Measurements from ENCODE around the gene GLI3. TPM values are rescaled to one million over a fixed set of nuclear protein-coding genes. Genes with fewer than 3 reads are reported as not detected.

The GLI3 gene
- 15.0 TPM for total RNA-seq

DNA sequence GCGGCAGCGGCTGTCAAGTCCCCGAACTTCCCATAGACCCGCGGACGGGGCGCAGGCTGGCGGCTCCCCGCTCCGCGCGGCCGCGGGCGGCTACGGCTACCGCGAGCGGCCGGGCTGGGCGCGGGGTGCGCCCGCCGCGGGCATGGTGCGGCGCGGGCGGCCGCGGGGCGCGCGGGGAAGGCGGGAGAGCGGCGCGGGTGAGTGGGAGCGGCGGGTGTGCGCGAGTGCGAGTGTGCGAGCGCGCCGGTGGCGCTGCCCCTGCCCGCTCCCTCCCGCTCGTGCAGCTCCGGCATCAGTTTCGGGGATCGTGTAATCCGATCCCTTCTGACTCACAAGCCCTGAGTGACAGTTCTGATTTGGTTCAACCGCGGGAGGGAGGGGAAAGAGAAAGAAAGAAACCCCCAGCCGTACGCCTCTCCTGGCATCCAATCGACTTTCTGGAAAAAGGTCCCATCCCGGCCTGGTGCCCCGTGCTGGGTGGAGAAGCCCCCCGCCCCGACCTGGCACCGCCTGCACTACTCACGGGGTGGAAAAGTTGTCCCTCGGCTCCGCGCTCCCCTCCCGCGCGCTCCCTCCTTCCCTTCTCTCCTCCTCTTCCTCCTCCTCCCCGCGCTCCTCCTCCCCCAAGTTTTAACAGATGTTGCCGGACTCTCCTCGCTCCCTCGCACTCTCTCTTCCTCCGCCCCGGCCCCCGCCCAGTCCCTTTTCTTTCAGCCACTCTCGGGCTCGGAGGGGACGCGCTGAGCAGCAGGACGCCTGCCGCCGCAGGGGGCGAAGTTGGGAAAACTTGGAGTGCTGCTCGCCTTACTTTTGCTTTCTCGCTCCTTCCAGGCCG is at the start of gene GLI3:
Gene GLI3, minus strand, starts transcription at position 234 of the 835 bp plus-strand sequence. CDS start 13,956 bp downstream, outside the sequence.
- ATAC-seq = peak; percentile 74

- ATAC-seq = no peak
Measured at GRCh38 chr7:42285383-42285824, 48.4 kb upstream of the GLI3 start.

GRCh38 chr7:42283553-42283952 is 46.5 kb upstream of the GLI3 start:
- no peak for ATAC-seq

- no peak for ATAC-seq
Measured at GRCh38 chr7:42278344-42278743, 41.3 kb upstream of the GLI3 start.

GRCh38 chr7:42274053-42274452 is 37.0 kb upstream of the GLI3 start:
- no peak for ATAC-seq

DNA sequence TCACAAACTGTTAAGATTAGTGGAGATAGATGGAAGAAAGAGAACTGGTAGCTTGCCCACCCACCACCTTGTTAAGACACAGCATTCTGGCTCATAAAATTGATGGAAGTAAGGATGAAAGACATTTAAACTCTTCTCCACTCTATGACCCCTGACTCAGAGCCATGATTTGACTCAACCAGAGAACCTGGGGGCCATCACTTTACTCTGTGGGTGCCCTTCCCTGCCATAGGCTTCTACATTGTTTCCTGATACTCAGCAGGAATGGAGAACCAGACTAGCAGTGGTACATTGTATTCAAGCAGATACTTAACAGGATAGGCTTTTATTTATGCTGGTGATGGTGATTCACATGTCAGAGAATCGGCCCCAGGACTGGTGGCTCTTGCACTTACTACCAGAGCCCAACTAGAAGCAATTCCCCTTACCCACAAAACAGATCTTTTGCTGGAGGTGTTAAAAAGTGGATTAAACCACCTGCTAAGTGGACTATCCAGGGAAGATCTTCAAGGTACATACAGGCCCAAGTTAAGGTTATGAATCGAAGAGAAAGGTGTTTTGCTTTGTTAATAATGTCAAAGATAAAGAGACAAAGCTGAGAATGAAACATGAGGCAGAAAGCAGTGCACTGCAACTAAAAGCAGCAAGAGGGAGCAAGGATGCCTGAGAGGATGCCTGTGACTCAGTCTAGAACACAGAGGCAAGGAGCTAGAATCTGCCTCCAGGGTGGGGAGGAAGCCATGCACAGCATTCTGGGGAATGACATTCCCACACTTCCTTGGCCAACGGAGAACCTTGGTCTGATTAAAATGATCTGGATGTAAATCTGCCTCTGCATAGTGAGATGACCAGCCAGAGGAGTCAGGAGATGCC is 36.0 kb upstream of the GLI3 start:
- ATAC-seq = peak; percentile 73

GRCh38 chr7:42269161-42269560 is 32.2 kb upstream of the GLI3 start:
- ATAC-seq = no peak

- no peak for ATAC-seq
Measured at GRCh38 chr7:42264702-42265101, 27.7 kb upstream of the GLI3 start.

- no peak for ATAC-seq
Measured at GRCh38 chr7:42263971-42264370, 27.0 kb upstream of the GLI3 start.

GRCh38 chr7:42262964-42263363 is 26.0 kb upstream of the GLI3 start:
- ATAC-seq = peak; percentile 76

GRCh38 chr7:42254217-42254616 is 17.2 kb upstream of the GLI3 start:
- peak; percentile 75 for ATAC-seq

DNA sequence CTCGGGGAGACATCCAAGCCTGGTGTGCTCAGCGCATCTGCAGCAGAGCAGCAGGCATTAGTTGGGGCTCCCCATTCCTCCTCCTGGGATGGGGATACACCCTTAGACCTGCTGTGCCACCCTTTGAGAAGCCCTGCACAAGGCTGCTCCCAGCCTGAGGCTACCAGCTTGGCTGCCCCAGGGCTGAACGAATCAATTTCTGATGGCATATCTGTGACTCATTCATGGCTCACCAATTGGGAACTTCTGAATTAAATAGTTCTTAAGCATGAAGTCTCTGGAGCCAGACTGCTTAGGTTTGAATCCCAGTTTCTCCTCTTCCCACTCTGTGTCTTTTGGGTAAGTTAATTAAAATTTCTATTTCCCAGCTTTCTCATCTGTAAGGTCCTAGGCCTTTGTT is 16.3 kb upstream of the GLI3 start:
- ATAC-seq = no peak

DNA sequence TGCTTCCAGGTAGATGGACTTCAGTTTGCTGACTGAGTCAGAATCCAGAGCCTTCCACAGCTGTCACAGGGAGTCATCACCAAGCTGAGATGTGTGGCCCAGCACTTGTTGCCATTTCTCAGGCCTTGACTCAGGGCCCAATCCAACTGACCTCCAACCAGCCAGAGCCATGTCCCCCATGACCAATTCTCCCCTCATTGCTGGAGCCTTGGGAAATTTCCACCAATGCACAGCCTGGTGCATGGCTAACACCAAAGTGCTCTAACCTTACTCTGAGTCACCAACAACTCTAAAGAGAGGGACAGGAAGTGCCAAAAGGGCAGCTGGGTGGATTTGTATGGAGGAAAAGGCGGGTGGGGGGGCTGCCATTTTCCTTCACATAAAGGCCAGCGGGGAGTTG is 13.4 kb upstream of the GLI3 start:
- no peak for ATAC-seq

DNA sequence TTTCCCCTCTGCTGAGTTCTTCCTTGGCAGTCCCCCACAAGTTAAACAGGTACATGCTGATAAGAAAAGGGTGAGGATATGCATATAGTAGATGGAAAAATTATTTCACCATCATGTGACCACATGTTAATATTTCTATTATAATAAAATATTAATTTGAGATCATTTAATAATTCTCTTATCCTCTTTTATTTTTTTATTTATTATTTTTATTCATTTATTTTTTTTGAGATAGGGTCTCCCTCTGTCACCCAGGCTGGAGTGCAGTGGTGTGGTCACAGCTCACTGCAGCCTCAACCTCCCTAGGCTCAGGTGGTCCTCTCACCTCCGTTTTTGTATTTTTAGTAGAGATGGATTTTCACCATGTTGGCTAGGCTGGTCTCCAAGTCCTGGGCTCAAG is 11.6 kb upstream of the GLI3 start:
- ATAC-seq = no peak

DNA sequence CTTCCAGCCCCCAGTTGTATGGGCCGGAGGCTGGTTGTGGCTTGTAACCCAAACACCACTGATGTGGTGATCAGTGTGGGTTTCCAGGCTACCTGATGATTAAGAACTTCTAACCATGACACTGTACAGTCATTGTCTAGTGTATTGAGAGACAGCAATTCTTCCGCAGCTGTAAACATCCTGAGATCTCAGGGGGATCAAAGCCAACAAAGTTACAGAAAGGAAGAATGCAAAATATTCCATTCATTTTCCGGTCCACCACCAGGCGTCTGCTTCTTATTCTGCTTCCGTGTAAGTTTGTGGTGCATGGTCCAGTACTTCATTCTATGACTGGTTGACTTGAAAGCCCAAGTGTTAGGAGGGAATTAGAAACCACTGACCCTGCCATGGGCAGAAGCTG is 10.3 kb upstream of the GLI3 start:
- ATAC-seq = no peak

- ATAC-seq = no peak
Measured at GRCh38 chr7:42244828-42245227, 7.8 kb upstream of the GLI3 start.

GRCh38 chr7:42242381-42242780 is 5.4 kb upstream of the GLI3 start:
- no peak for ATAC-seq

GRCh38 chr7:42241424-42241823 is 4.4 kb upstream of the GLI3 start:
- ATAC-seq = no peak

- ATAC-seq = no peak
Measured at GRCh38 chr7:42240416-42240815, 3.4 kb upstream of the GLI3 start.

DNA sequence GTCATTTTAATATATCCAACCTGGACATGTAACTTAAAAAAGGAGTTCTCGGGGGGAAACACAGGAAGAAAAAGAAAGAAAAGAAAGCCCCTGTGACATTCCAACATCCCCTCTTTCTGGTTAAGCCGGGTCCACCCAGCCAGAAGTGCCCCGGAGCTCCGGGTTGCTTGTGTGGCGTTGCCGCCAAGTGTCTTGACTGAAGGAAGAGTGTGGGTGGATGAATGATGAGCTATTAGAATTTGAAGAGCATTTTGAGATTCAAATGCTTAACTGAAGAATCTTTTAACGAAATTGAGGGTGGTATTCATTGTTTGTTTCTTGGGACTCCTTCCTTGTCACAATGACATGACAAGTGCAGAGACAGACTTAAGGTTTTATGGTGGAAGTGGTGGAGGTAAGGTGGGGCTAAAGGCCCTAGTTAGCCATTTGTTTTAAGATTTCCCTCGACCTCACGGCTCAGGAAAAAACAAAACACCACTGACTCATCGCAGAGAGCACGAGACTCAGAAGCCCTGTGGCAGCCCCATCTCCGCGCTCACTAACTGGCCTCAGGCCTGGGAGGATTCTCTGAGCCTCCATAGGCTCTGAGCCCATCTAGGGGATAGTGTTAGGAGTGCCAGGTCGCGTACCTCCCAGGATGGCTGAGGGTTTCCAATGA is 1.8 kb upstream of the GLI3 start:
- ATAC-seq = peak; percentile 27

DNA sequence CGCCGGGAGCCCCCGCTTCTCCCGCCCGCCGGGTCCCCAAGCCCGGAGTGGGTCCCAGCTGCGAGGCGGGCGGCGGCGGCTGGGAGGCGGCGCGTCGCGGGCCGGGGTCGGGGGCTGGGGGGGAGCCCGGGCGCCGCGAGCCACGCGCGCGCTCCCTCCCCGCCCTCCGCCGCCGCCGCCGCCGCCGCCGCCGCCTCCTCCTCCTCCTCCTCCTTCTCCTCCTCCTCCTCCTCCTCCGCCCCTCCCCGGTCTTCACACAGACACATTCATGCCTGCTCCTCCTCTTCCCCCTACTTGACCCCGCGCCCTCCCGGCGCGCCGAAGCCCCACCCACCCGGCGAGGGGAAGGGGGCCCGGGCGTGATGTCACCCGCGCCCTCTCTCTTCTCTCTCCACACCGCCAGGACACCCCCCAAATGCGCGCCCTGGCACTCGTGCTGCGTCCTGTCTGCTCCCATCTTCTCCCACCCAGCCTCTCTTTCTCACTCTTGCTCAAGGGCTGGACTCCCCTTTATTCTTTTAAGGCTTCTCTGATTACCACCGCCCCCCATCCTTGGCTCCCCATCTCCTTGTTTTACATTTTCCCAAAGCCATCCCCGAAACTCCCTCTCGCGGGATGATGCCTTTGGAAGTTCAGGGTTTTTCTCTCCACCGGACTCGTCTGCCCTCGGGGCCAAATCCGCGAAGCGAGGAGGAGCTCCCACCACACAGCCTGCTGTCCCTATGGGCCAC is 967 bp upstream of the GLI3 start:
- peak; percentile 23 for ATAC-seq

DNA sequence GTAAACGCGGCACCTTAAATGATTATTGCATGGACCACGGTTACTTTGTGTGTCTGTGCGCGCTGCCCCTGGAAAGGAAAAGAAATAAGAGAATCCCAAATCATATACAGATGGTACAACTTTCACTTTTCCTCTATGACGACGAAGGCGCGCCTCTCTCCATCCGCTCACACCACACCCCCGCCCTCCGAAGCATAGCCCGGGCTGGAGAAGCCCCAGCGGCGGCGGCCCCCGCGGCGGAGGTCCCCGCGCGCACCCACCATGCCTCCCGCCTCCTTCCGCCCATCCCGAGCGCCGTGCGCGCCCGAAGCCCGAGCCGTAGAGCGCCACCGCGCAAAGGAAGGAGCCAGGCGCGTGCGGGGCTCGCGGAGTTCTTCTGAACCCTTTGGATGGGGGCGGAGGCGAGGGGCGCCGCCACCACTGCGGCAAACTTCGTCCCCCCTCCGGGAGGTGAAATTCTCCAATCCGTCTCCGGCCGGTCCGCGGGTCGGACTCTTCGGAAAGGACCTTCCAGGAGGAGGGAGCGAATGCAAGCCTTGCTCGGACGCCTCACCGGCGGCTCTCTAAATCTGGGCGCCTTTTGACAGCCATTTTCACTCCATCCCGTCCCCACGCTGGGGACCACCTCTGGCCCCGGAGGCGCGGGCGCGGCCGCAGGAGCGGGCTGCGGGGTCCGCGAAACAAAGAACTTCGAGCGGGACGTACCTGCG is 588 bp downstream of the GLI3 start:
- peak; percentile 6 for ATAC-seq

Measured in esophagus mucosa (tissue), 1 donor.